ENCODE measurements around the gene MAN1B1.

Gene MAN1B1

DNA sequence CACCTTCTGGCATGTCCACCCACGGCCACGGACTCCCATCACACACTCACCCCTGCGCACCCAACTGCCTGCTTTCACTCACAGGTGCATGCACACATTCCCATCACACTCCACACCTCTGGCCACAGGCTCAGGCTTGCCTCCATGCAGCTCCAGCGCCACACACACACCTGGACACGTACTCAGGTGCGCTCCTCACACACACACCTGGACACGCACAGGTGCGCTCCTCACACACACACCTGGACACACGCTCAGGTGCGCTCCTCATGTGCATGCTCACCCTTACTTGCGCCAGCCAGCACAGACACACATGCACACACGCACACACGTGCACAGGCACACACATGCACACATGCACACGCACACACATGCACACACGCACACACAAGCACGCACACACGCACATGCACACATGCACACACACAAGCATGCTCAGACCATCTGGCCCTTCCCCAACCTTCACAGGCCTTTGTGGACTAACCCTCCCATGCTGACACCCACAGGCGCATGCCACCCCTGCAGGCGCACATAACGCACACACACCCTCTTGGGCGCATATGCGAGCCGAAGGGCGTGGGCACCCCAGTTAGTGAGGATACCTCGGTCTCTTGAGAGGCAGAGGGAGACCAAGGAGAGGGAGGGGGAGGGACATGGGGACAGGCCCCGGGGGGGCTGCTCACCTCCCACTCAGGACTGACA is 60.5 kb downstream of the MAN1B1 start:
- DNase-seq (ENCODE audit: low spot score), result no peak

DNA sequence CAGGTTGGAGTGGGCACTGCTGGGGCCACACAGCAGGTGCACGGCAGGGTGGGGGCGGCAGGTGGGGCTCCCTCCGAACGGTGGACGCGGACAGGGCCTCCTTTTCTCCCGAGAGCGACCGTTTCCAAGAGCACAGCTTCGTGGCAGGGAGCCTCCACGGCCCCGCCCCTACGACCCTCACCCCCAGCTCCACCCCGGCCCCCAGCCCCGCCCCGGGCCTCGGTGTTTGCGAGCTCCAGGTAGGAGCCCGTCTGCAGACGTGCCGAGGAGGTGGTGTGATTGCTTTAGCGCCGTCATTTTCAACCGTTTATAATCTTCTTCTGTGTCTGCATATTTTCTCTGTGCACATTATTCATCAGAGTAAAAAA is 61.0 kb downstream of the MAN1B1 start:
- DNase-seq (ENCODE audit: low spot score), result no peak

DNA sequence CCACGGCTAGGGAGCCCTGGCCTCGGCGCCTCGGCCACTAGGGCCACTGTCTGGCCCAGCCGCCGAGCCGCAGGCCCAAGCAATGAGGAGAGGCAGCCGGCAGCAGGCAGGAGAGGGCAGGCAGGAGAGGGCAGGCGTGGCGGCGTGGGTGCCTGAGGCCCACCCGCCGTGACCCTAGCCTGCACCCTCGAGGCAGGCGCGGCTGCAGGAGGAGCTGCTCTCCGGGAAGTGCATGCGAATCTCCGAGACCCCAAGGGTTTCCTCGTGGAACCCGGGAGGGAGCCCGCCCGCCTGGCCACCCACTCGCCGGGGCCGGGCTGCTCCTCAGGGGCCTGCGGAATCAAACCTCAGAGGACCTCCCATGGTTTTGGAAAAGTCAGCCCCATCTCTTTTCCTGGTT is 61.5 kb downstream of the MAN1B1 start:
- no peak for DNase-seq (ENCODE audit: low spot score)

DNA sequence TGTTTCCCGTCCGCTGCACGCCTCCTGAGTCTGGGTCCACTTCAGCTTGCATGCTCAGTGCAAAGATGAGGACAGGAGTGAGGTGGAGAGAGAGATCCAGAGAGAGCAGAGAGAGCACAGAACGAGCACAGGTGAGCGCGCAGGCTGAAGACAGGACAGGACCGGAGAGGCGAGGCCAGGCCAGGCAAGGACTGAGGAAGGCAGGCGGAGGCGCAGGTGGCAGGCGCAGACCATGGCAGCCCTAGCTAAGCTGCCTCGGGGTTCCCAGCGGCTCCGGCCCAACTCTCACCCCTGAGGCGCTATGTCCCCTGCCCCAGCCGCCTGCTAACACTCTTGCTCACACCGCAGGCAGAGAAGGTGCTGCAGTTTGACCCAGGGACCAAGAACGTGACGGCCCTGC is 61.9 kb downstream of the MAN1B1 start:
- DNase-seq (ENCODE audit: low spot score), result no peak

DNA sequence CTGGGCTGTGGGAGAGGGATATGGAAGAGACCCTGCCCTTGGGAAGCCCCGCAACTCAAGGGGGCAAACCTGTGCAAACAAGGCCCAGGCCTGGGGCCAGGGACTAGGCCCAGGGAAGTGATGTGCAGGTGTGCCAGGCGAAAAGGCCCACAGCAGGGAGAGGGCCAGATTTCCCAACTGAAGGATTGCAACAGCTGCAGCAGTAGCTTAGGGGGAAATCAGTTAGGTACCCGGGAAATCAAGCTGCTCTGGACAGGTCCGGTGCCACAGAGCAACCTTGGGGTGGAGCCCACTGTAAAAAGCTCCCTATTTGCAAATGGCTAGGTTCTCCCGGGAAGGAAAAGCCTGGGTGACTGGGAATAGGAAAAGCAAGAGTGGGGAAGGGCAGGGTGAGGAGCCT is 62.6 kb downstream of the MAN1B1 start:
- DNase-seq (ENCODE audit: low spot score), result no peak

DNA sequence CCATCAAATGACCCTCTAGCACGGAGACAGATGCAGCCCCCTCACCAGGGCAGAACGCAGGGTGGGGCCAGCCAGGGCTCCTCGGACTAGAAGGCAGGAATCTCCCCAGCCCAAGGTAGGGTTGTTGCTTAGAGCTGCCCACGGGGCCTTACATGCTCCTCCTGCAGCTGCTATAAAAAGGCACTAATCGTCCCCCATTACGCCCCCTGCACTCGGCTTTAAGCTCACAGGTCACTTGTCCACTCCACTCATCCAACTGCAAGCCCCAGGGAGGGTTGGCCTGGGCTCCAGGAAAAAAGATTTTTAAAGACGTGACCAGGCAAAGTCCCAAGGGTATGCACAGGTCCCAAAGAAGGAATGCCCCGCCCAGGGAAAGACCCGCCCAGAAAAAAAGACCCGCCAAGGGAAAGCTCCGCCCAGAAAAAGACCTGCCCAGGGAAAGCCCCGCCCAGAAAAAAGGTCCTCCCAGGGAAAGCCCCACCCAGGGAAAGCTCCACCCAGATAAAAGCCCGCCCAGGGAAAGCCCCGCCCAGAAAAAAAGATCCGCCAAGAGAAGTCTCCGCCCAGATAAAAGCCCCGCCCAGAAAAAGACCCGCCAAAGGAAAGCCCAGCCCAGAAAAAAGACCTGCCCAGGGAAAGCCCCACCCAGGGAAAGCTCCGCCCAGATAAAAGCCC is 63.3 kb downstream of the MAN1B1 start:
- DNase-seq (ENCODE audit: low spot score), result no peak

DNA sequence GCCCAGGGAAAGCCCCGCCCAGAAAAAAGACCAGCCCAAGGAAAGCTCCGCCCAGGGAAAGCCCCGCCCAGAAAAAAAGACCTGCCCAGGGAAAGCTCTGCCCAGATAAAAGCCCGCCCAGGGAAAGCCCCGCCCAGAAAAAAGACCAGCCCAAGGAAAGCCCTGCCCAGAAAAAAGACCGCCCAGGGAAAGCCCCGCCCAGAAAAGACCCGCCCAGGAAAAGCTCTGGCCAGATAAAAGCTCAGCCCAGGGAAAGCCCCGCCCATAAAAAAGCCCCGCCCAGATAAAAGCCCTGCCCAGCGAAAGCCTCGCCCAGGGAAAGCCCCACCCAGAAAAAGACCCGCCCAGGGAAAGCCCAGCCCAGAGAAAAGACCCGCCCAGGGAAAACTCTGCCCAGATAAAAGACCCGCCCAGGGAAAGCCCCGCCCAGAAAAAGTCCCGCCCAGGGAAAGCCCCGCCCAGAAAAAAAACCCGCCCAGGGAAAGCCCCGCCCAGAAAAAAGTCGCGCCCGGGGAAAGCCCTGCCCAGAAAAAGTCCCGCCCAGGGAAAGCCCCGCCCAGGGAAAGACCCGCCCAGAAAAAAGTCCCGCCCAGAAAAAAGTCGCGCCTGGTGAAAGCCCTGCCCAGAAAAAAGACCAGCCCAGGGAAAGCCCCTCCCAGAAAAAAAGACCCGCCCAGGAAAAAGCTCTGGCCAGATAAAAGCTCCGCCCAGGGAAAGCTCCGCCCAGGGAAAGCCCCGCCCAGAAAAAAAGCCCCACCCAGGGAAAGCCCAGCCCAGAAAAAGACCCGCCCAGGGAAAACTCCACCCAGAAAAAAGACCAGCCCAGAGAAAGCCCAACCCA is 64.1 kb downstream of the MAN1B1 start:
- DNase-seq (ENCODE audit: low spot score), result no peak

DNA sequence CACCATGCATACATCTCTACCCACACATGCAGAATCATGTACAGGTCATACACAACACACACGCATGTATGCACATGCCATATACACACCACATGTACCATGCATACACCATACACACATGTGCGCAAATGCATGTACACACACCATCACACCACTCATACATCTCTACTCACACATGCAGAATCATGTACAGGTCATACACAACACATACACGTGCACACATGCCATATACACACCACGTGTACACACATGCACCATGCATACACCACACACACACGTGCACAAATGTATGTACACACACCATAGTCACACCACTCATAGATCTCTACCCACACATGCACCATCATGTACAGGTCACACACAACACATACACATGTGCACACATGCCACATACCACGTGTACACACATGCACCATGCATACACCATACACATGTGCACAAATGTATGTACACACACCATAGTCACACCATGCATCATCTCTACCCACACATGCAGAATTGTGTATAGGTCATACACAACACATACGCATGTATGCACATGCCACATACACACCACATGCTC is 66.1 kb downstream of the MAN1B1 start:
- no peak for DNase-seq (ENCODE audit: low spot score)

DNA sequence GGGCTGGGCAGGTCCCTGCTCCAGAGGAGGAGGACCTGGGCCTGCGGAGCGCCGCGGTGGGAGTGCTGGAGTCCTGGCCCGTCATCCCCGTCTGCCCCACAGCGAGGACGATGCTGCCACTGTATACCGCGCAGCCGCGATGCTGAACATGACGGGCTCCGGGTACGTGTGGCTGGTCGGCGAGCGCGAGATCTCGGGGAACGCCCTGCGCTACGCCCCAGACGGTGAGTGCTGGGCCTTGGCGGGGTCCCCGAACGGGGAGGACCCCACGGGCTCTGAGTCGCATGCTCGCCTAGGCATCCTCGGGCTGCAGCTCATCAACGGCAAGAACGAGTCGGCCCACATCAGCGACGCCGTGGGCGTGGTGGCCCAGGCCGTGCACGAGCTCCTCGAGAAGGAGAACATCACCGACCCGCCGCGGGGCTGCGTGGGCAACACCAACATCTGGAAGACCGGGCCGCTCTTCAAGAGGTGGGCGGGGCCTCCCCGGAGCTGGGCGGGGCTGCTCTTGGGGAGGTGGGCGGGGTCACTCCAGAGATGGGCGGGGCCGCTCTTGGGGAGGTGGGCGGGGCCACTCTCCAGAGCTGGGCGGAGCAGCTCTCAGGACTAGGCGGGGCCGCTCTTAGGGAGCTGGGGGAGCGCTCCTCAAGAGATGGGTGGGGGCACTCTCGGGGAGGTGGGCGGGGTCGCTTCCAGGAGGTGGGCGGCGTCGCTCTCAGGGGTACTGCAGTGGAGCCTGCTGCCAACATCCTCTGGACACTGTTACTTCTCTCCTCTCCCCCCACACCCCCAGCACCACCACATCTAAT is 70.0 kb downstream of the MAN1B1 start:
- DNase-seq (ENCODE audit: low spot score), result peak; percentile 64

DNA sequence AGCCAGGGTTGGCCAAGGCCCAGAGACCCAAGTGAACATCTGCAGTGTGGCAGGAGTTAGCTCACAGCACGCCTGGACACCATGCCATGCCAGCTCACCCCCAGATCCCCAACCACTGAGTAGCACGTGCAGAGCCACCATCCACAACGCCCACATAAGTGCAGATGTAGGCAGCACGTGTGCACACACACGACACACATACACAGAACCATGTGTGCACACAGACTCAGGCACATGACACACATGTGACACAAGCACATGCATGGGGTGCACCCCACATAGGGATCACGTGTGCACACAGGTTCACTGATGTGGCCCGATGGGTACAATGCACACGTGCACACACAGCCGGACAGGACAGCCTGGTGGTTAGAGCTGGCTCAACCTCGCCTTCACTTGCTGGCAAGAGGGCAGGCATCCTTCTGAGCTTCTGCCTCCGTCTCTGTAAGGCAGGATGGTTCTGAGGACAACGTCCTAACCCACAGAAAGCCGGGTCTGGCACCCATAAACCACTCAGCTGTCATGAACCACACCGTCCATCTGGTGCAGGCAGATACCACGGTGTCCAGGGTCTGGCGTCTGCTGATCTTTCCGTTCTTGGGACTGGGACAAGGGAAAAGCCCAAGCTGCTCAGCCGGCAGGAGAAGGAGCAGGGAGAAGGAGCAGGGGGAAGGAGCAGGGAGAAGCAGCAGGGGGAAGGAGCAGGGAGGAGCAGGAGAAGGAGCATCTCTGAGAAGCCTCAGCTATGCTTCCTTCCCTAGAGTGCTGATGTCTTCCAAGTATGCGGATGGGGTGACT is 71.0 kb downstream of the MAN1B1 start:
- DNase-seq (ENCODE audit: low spot score), result no peak

DNA sequence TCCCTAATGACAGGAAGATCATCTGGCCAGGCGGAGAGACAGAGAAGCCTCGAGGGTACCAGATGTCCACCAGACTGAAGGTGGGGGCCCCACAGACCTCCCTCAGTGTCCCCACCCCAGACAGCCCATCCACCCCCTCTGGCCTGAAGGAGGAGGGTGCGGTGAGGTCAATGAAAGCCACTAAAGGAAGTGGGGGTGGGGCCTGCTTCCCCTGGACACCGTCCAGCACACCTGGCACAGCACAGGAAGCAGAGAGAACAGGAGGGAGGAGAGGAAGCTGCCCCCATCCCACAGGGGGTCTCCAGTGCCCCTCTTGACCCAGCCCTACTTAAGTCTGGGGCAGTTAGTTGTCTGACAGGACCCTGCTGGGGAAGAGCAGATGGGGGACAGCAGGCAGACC is 71.8 kb downstream of the MAN1B1 start:
- DNase-seq (ENCODE audit: low spot score), result no peak

Data from hepatic stellate cell (primary cell).